Measurements from ENCODE around the gene CCDC40.
"Not testable (repeated sequence)": the region's sequence is repeated elsewhere in the genome, so short reads cannot be mapped to it uniquely, and the experiment has no call there.

The CCDC40 gene

DNA sequence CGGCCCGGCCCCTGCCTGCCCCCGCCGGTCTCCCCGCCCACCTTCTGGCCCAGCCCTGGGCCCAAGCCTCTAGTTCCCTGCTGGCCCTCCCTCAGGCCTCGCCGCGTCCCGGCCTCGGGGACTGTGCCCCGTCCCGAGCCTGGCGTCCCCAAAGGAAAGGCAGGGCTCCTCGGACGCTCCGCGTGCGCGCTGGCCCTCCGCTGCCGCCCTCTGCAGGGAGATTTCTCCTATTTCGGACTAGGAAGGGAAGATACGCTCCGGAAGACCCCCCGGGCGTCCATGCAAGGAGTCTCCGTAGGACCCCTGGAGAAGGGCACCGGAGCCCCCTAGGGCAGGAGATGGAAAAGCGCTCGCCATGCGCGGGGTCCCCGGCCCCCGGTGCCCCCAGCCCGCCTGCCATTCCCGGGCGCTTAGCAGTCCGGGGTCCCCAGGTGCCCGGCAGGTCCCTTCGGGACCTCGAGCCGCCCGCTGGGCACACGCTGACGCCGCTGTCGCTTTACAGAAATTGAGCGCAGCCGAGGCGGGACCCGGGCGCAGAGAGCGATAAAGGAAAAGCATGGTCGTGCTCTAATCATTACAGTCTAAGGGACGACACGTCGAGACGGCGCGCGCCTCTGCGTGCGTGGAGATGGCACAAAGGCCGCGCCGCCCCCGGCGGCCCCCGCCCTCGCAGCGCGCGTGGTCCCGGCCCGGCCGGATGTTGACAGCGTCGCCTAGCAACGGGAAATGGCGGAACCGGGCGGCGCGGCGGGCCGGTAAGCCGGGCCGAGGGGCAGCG lies at the start of gene CCDC40:
Gene CCDC40 (plus strand): TSS at position 706 of the 778 bp plus-strand sequence. CDS start 21 bp downstream, at position 727.
- peak; percentile 49 for DNase-seq (ENCODE audit: low read depth)

GRCh38 chr17:79987187-79987934 lies 49.1 kb upstream of the CCDC40 start:
- no peak for DNase-seq (ENCODE audit: low read depth)

DNA sequence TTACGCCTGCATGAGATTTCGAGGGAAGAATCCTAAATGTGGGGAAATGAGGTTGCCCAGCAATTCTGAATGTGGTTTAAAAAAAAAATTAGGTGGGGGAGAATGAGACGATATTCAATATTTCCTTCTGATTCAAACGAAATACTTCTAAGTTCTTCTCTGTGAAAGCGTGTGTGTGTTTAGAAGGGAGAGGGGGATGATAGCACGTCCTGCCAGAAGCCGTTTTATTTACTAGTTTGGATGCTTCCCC lies 48.6 kb upstream of the CCDC40 start:
- no peak for DNase-seq (ENCODE audit: low read depth)

DNA sequence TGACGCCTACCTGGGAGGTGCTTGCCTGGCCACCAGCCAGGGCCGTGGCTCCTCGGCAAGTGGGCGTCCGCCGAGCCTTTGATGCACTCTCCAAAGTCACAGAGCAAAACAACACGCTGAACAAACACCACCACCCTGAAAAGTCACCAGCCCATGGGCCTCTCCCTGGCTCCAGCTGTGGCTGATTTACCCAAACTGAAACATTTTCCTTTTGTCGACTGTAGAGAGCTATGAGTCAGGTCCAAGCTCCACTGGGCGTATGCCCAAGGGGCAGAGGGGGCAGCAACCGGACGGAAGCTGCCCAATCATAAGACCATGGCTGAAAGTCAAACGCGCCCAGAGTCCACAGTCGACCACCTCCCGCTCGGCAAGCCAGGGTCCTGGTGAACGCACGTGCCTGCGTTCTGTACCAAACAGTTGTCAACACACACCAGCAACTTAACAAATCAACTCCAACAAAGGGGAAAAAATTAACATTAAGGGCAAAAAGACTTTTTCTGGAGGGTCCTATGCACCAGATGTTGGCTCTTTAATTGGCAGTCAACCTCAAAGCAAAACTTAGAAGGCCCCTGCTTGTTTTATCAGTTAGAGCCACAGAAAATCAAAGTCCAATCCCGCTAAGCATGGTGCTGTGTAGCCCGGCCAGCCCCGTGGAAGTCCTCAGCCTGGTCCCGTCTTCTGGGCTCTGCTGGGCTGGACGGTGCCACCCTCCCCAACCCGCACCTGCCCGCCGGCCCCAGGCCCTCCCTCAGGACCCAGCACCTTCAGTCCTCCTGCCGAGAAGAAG lies 48.1 kb upstream of the CCDC40 start:
- DNase-seq (ENCODE audit: low read depth): no peak

DNA sequence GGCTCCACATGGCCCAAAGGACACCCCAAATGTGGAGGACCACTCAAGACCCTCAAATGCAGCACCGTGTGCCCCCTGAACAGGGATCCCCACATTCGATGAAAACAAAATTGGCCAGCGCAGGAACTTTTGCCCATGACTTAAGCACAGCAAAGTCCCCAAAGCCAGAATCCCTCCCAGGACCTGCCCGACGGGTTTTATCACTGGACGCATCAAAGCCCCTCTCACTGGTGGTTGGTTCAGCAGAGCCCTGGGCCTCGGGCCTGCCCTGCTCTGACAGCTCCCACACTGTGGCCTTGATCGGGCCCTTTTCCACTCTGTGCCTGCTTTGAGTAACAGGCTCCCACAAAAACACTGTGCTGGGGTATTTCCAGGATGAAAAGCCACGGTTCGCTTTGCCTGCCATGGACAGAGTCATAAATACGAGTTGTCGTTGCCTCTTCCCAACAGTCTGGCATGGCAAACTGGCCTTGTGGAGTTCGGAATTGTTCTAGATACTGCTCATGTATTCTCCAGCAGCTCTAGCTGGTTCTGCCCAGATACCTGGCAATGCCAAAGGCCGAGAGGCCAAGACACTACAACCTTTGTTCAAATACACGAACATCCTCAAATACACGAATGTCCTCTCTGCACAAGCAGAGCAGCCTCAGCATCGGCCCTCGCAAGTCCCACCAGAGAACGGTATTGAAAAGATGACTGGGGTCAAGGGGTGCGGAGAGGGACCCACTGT lies 47.2 kb upstream of the CCDC40 start:
- DNase-seq (ENCODE audit: low read depth): no peak

DNA sequence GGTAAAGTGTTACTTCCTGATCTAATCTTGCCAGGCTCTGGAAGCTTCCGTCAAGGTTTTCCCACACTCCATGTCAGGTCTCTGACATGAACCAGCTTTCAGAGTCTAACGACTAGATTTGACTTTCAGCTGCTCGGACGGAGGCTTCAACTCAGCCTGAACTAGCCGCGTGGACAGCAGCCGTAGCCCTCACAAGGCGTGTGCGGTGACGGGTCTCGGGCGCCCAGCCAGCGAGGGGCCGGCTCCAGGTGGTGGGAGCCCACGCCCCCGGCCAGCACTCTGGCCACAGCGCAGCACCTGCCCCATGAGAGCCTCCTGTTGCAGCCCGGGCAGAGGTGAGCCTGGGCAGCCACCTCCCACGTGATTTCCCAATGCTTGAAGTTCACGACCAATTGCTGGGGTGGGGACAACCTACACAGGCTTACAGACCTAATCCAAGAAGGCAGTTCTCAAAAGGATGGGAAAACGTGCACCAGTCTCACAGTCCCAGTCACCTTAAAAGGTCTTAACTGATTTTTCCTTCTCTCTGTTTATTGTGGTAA lies 46.3 kb upstream of the CCDC40 start:
- DNase-seq (ENCODE audit: low read depth): no peak

DNA sequence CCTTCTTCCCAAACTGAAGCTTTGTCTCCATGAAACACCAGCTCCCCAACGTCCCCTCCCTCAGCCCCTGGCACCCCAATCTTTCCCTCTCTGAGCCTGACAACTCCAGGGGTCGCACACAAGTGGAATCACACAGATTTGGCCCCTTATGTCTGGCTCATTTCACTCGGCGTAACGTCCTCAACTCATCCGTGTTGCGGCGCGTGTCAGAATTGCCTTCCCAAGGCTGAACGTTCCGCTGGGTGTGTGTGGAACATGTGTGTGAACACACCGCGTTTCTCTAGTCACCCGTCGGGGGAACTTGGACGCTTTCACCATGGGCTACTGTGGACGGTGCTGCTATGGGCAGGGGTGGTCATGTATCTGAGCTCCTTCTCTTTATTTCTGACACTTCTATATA lies 45.7 kb upstream of the CCDC40 start:
- DNase-seq (ENCODE audit: low read depth): no peak

GRCh38 chr17:79991140-79991923 lies 45.1 kb upstream of the CCDC40 start:
- peak; percentile 64 for DNase-seq (ENCODE audit: low read depth)

GRCh38 chr17:79991924-79992648 lies 44.4 kb upstream of the CCDC40 start:
- no peak for DNase-seq (ENCODE audit: low read depth)

- DNase-seq (ENCODE audit: low read depth): no peak
Measured at GRCh38 chr17:79992649-79993389, 43.6 kb upstream of the CCDC40 start.

DNA sequence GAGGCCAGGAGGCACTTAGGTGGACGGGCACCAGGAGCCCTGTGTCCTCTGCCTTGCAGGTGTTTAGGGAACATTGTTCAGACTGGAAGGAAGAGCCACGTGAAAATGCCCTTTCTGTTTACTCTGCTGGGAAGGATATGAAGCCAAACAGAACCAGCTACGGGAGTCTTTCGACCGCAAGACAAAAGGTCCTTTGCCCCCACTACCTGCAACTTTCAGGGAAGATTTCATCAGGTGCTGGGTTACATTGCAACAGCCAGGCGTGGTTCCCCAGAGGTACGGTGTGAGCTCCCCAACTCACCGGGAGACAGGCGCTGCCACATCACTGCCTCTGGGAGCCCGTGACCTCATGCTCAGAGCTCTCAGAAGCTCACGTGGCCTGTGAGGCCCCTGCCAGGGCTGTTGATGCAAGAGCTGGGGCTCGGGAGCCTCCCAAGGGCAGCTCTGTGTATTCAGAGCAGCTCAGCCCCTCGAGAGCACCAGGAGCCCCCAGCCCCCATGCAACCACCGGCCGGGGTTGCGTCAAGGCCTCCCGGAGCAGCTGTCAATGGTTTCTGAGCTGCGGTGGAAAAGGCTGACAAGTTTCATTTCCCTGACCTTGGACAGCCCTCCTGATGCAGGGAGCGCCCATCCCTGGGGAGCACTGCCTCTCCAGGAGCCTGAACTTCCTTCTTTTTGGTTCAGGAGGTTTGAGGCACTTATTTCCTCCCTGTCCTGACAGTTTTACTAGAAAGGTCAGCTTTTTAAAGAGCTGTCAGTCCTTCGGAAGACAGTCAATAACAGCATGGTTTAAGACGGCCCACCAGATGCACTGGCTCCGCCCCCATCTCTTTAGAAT lies 42.8 kb upstream of the CCDC40 start:
- no peak for DNase-seq (ENCODE audit: low read depth)

DNA sequence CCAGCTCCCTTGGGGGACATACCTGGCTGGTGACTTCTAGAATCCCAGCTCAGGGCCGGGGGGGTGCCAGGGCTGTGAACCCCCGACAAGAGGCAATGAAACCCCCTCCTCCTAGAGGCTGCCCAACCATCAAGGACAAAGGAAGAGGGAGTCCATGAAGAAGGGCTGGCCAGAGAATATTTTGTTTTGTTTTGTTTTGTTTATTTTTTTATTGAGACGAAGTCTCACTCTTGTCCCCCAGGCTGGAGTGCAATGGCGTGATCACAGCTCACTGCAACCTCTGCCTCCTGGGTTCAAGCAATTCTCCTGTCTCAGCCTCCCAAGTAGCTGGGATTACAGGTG lies 42.2 kb upstream of the CCDC40 start:
- not testable (repeated sequence) for DNase-seq (ENCODE audit: low read depth)

GRCh38 chr17:79994602-79995001 lies 41.8 kb upstream of the CCDC40 start:
- DNase-seq (ENCODE audit: low read depth): no peak

GRCh38 chr17:79995696-79996095 lies 40.7 kb upstream of the CCDC40 start:
- no peak for DNase-seq (ENCODE audit: low read depth)

- DNase-seq (ENCODE audit: low read depth): no peak
Measured at GRCh38 chr17:79996291-79996690, 40.2 kb upstream of the CCDC40 start.

DNA sequence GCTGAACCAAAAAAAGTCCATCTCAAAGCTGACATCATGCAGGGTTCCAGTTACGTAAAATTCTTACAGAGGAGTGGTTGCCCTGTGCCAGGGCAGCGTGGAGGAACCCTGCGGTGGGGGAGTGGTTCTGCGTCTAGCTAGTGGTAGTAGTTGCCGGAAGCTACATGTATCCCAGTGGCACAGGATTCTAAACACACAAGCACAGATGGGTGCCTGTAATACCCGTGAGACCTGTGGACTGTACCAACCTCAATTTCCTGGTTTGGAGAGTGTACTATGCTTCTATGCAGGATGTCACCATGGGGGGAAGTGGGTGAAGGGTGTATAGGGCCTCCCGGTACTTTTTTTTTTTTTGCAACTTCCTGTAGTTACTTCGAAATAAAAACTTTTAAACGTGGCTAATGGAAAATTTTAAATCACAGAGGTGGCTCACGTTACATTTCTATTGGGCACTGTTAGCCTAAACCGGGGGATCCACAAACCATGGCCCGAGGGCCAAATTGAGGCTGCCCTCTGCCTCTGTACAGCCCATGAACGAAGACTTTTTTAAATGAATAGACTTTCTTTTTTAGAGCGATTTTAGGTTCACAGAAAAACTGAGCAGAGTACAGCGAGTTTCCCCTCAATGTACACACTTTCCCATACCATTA lies 39.3 kb upstream of the CCDC40 start:
- peak; percentile 51 for DNase-seq (ENCODE audit: low read depth)

DNA sequence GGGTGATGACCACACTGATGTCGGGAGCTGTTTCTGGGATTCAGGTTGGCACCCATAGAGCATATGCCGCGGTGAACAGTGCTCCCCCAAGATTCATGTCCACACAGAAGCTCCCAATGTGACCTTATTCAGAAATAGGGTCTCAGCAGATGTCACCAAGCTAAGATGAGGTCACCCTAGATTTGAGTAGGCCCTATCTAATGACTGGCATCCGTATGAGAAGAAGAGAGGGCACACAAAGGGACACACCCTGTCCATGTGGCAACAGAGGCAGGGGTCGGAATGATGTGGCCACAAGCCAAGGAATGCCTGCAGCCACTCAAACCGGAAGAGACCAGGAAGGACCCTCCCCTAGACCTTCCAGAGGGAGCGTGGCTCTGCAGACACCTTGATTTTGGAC lies 36.3 kb upstream of the CCDC40 start:
- no peak for DNase-seq (ENCODE audit: low read depth)

DNA sequence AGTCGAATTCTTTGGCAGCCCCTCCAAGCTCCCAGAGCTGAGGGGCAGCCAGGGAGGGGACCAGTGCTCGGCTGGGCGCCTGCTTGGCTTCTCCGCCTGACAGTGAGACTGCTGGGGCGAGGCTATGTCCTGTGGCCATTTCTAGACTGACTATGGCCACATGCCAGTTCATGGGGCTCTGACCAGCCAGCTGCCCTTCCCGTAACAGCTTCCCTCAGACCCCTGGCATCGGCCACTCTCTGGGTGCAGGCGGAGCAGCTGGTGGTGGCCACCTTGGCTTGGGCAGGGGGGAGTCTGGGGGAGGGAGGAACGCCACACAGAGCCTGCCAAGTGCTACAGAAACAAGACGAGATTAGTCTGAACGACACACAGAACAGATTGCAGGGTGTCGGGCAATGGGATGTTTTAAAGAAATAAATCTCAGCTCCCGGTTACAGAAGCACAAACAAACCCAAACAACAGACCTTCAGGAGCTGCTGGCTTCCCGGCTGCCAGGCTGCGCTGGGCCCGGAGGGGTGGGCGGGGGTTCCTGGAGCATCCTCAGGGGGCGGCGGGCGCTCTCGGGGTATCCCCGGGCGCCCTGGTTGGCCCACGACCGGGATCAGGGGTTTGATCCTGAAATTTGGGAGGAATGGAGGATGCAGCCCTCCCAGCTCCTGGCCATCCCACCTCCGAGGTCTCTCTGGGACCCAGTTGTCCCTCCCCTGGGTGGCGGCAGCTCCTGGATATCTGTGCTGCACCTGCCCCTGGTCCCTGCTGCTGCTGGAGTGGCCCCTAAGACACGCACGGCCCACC lies 35.3 kb upstream of the CCDC40 start:
- DNase-seq (ENCODE audit: low read depth): no peak
